HepG2 (cell line): ENCODE results near the gene FAH. TPM values are rescaled to one million over a fixed set of nuclear protein-coding genes. Genes with fewer than 3 reads are reported as not detected.

Source experiments
- FOXP1 ChIP-seq, 2 experiments: fragments of 450-650 bp in 1 of 2; IDR thresholded peaks; 2 replicates each; pipeline ENCODE4 v1.6.1; 2017 to 2018; ENCODE audit warnings: antibody characterized with exemption in 1 of 2
- KIAA2018 ChIP-seq: sonication (generic); formaldehyde crosslinking; IDR thresholded peaks from 2 replicates; pipeline ENCODE4 v1.5.0; 2020; ENCODE audit warnings: mild to moderate bottlenecking, missing genetic modification reagents, borderline replicate concordance
- KMT2A ChIP-seq: sonication (generic); formaldehyde crosslinking; IDR thresholded peaks from 2 replicates; pipeline ENCODE4 v1.4.0; 2020; ENCODE audit warnings: missing genetic modification reagents
- MTA1 ChIP-seq: sonication (generic); formaldehyde crosslinking; IDR thresholded peaks from 2 replicates; pipeline ENCODE4 v1.4.0; 2020; ENCODE audit warnings: missing genetic modification reagents, mild to moderate bottlenecking, borderline replicate concordance
- PHF8 ChIP-seq: sonication (generic); formaldehyde crosslinking; IDR thresholded peaks from 2 replicates; pipeline ENCODE4 v1.5.0; 2020; ENCODE audit warnings: missing genetic modification reagents
- RAD21 ChIP-seq: fragments of 450-650 bp; formaldehyde crosslinking; IDR thresholded peaks from 2 replicates; pipeline ENCODE4 v1.5.0; 2020; ENCODE audit warnings: mild to moderate bottlenecking
- SAFB2 ChIP-seq: sonication (generic); formaldehyde crosslinking; IDR thresholded peaks from 2 replicates; pipeline ENCODE4 v1.5.1; 2020; ENCODE audit warnings: missing genetic modification reagents, low read depth, mild to moderate bottlenecking, borderline replicate concordance
- SATB2 ChIP-seq: sonication (generic); formaldehyde crosslinking; IDR thresholded peaks from 2 replicates; pipeline ENCODE4 v1.5.0; 2020; ENCODE audit warnings: missing genetic modification reagents
- SPEN ChIP-seq: sonication (generic); formaldehyde crosslinking; IDR thresholded peaks from 2 replicates; pipeline ENCODE4 v1.5.1; 2020; ENCODE audit warnings: low read depth, mild to moderate bottlenecking, missing genetic modification reagents
- ZBTB7B ChIP-seq: sonication (generic); formaldehyde crosslinking; IDR thresholded peaks from 2 replicates; pipeline ENCODE4 v1.4.0; 2020; ENCODE audit warnings: missing genetic modification reagents
- ZFP36L1 ChIP-seq: sonication (generic); formaldehyde crosslinking; IDR thresholded peaks from 2 replicates; pipeline ENCODE4 v1.8.0; 2022; ENCODE audit warnings: mild to moderate bottlenecking, missing genetic modification reagents, moderate library complexity
- ZFP62 ChIP-seq: sonication (generic); formaldehyde crosslinking; IDR thresholded peaks from 2 replicates; pipeline ENCODE4 v1.4.0; 2020; ENCODE audit warnings: missing genetic modification reagents
- ZNF20 ChIP-seq: sonication (generic); formaldehyde crosslinking; IDR thresholded peaks from 2 replicates; pipeline ENCODE4 v1.4.0; 2020; ENCODE audit warnings: mild to moderate bottlenecking, moderate library complexity, missing genetic modification reagents
- ZNF33A ChIP-seq: sonication (generic); formaldehyde crosslinking; IDR thresholded peaks from 2 replicates; pipeline ENCODE4 v1.5.1; 2020; ENCODE audit warnings: missing genetic modification reagents, mild to moderate bottlenecking, moderate library complexity, borderline replicate concordance
- ZNF44 ChIP-seq: sonication (generic); formaldehyde crosslinking; IDR thresholded peaks from 2 replicates; pipeline ENCODE4 v1.5.1; 2020; ENCODE audit warnings: mild to moderate bottlenecking, missing genetic modification reagents
- ZNF564 ChIP-seq: sonication (generic); formaldehyde crosslinking; IDR thresholded peaks from 2 replicates; pipeline ENCODE4 v1.8.1; 2023; ENCODE audit warnings: mild to moderate bottlenecking, missing genetic modification reagents
- ZNF879 ChIP-seq: sonication (generic); formaldehyde crosslinking; IDR thresholded peaks from 2 replicates; pipeline ENCODE4 v1.8.1; 2023; ENCODE audit warnings: missing genetic modification reagents
- polyA plus RNA-seq, 8 experiments: library from polyadenylated mRNA; depleted of rRNA in 3 of 8; stranded (reverse) in 7 of 8; unstranded in 1 of 8; fragments of >200 nt; fragmentation: Illumina TruSeq in 4 of 8; extraction: Trizol in 4 of 8; gene quantifications; 2 replicates each; pipeline versions ENCODE4 v1.2.1 to v1.2.3, GENCODE V29; 2011 to 2016; ENCODE audit warnings: low read depth in 4 of 8, missing spikeins in 1 of 8, mixed read lengths in 1 of 8; ENCODE audit not compliant: insufficient read depth in 1 of 8
- total RNA-seq, 5 experiments: library from RNA; depleted of rRNA; stranded (reverse); fragments of >200 nt; fragmentation: Illumina TruSeq; extraction: Trizol; gene quantifications; 2 replicates each; pipeline ENCODE4 v1.2.3, GENCODE V29; 2016; ENCODE audit warnings: low read depth in 1 of 5
- TF ChIP-seq, protein P1 (sequence below): sonication (generic); formaldehyde crosslinking; IDR thresholded peaks from 2 replicates; pipeline ENCODE4 v1.4.0; 2020; ENCODE audit warnings: mild to moderate bottlenecking, missing genetic modification reagents

Gene FAH
- total and polyA plus RNA-seq, 2 of the 13 experiments (the other 11 are each of a cell fraction or from before 2014, with no cell fraction given), result 36.6 to 75.0 TPM

- TF ChIP-seq ZNF33A (CRISPR knock-in tag) (no peak), ZNF879 (CRISPR knock-in tag) (no peak), ZNF564 (CRISPR knock-in tag) (no peak), ZFP36L1 (no peak), ZNF20 (CRISPR knock-in tag) (no peak), ZBTB7B (CRISPR knock-in tag) (no peak), PHF8 (CRISPR knock-in tag) (no peak), RAD21 (CRISPR knock-in tag) (peak; percentile 96), MTA1 (no peak), SATB2 (CRISPR knock-in tag) (no peak), FOXP1 (IDR thresholded peaks at IDR 0.05) (no peak), FOXP1 (CRISPR knock-in tag; IDR thresholded peaks at IDR 0.05) (no peak), ZNF44 (CRISPR knock-in tag) (no peak), ZFP62 (no peak), SAFB2 (CRISPR knock-in tag) (no peak), SPEN (no peak), KIAA2018 (CRISPR knock-in tag) (no peak), KMT2A (CRISPR knock-in tag) (no peak)
- TF ChIP-seq, protein P1, sequence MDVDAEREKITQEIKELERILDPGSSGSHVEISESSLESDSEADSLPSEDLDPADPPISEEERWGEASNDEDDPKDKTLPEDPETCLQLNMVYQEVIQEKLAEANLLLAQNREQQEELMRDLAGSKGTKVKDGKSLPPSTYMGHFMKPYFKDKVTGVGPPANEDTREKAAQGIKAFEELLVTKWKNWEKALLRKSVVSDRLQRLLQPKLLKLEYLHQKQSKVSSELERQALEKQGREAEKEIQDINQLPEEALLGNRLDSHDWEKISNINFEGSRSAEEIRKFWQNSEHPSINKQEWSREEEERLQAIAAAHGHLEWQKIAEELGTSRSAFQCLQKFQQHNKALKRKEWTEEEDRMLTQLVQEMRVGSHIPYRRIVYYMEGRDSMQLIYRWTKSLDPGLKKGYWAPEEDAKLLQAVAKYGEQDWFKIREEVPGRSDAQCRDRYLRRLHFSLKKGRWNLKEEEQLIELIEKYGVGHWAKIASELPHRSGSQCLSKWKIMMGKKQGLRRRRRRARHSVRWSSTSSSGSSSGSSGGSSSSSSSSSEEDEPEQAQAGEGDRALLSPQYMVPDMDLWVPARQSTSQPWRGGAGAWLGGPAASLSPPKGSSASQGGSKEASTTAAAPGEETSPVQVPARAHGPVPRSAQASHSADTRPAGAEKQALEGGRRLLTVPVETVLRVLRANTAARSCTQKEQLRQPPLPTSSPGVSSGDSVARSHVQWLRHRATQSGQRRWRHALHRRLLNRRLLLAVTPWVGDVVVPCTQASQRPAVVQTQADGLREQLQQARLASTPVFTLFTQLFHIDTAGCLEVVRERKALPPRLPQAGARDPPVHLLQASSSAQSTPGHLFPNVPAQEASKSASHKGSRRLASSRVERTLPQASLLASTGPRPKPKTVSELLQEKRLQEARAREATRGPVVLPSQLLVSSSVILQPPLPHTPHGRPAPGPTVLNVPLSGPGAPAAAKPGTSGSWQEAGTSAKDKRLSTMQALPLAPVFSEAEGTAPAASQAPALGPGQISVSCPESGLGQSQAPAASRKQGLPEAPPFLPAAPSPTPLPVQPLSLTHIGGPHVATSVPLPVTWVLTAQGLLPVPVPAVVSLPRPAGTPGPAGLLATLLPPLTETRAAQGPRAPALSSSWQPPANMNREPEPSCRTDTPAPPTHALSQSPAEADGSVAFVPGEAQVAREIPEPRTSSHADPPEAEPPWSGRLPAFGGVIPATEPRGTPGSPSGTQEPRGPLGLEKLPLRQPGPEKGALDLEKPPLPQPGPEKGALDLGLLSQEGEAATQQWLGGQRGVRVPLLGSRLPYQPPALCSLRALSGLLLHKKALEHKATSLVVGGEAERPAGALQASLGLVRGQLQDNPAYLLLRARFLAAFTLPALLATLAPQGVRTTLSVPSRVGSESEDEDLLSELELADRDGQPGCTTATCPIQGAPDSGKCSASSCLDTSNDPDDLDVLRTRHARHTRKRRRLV (CRISPR knock-in tag), result no peak
These were observed 20.4 kb downstream of the FAH start (continued) for GRCh38 chr15:80173022-80173759.
